ENCODE results near the gene ITIH2.
A peak's percentile ranks its signal among the peaks of the same experiment; 100 is the strongest.

The ITIH2 gene

GRCh38 chr10:7752251-7752650 lies 49.1 kb downstream of the ITIH2 start:
- Histone ChIP-seq H3K4me2 (ENCODE audit: low read depth, low read length) (no peak overlapping the region), H3F3A (ENCODE audit: insufficient read depth, low read length) (no peaks in the 10 kb centered on the region), H3K27me3 (replicated peaks; ENCODE audit: insufficient read depth, low read length) (no peaks in the 10 kb centered on the region), H3K79me2 (ENCODE audit: low read length) (no peaks in the 10 kb centered on the region), H4K20me1 (ENCODE audit: insufficient read depth, low read length) (no peaks in the 10 kb centered on the region), H3K27ac (ENCODE audit: low read length) (no peak overlapping the region), H2AFZ (ENCODE audit: low read length) (no peak overlapping the region), H3K36me3 (replicated peaks; ENCODE audit: insufficient read depth, low read length) (no peaks in the 10 kb centered on the region), H3K9me3 (replicated peaks; ENCODE audit: insufficient read depth, low read length) (no peaks in the 10 kb centered on the region), H3K4me3 (ENCODE audit: low read length) (no peak overlapping the region), H3K9ac (ENCODE audit: low read length) (no peak overlapping the region), H3K4me1 (ENCODE audit: low read length) (no peaks in the 10 kb centered on the region), H3K9me2 (replicated peaks; ENCODE audit: insufficient read depth, low read length) (no peaks in the 10 kb centered on the region)
- TF ChIP-seq EZH2phosphoT487 (IDR thresholded peaks at IDR 0.05; ENCODE audit: low read length): no peak
- TF ChIP-seq EZH2 (optimal IDR thresholded peaks at IDR 0.05; ENCODE audit: low read depth, low read length): no peak
- TF ChIP-seq, protein P1, sequence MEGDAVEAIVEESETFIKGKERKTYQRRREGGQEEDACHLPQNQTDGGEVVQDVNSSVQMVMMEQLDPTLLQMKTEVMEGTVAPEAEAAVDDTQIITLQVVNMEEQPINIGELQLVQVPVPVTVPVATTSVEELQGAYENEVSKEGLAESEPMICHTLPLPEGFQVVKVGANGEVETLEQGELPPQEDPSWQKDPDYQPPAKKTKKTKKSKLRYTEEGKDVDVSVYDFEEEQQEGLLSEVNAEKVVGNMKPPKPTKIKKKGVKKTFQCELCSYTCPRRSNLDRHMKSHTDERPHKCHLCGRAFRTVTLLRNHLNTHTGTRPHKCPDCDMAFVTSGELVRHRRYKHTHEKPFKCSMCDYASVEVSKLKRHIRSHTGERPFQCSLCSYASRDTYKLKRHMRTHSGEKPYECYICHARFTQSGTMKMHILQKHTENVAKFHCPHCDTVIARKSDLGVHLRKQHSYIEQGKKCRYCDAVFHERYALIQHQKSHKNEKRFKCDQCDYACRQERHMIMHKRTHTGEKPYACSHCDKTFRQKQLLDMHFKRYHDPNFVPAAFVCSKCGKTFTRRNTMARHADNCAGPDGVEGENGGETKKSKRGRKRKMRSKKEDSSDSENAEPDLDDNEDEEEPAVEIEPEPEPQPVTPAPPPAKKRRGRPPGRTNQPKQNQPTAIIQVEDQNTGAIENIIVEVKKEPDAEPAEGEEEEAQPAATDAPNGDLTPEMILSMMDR (IDR thresholded peaks at IDR 0.05; ENCODE audit: low read length): no peak
- no peak for DNase-seq

- H3K4me2 ChIP-seq (ENCODE audit: low read depth, low read length): no peak overlapping the region
- no peak for TF ChIP-seq EZH2phosphoT487 (IDR thresholded peaks at IDR 0.05; ENCODE audit: low read length)
- TF ChIP-seq, protein P1 (IDR thresholded peaks at IDR 0.05; ENCODE audit: low read length): no peak
- TF ChIP-seq EZH2 (optimal IDR thresholded peaks at IDR 0.05; ENCODE audit: low read depth, low read length): no peak
- H3K9me2 ChIP-seq (replicated peaks; ENCODE audit: insufficient read depth, low read length): no peaks in the 10 kb centered on the region
- H4K20me1 ChIP-seq (ENCODE audit: insufficient read depth, low read length): no peaks in the 10 kb centered on the region
- no peak overlapping the region for H3K9ac ChIP-seq (ENCODE audit: low read length)
- H3K9me3 ChIP-seq (replicated peaks; ENCODE audit: insufficient read depth, low read length): no peaks in the 10 kb centered on the region
- H3K79me2 ChIP-seq (ENCODE audit: low read length): no peaks in the 10 kb centered on the region
- H3F3A ChIP-seq (ENCODE audit: insufficient read depth, low read length): no peaks in the 10 kb centered on the region
- H2AFZ ChIP-seq (ENCODE audit: low read length): no peak overlapping the region
- no peaks in the 10 kb centered on the region for H3K27me3 ChIP-seq (replicated peaks; ENCODE audit: insufficient read depth, low read length)
- no peak overlapping the region for H3K27ac ChIP-seq (ENCODE audit: low read length)
- no peak for DNase-seq
- H3K36me3 ChIP-seq (replicated peaks; ENCODE audit: insufficient read depth, low read length): no peaks in the 10 kb centered on the region; the same call in 1 of the 2 replicates
- no peaks in the 10 kb centered on the region for H3K4me1 ChIP-seq (ENCODE audit: low read length)
- no peak overlapping the region for H3K4me3 ChIP-seq (ENCODE audit: low read length)
These were observed 52.0 kb downstream of the ITIH2 start for GRCh38 chr10:7755103-7755502.

DNA sequence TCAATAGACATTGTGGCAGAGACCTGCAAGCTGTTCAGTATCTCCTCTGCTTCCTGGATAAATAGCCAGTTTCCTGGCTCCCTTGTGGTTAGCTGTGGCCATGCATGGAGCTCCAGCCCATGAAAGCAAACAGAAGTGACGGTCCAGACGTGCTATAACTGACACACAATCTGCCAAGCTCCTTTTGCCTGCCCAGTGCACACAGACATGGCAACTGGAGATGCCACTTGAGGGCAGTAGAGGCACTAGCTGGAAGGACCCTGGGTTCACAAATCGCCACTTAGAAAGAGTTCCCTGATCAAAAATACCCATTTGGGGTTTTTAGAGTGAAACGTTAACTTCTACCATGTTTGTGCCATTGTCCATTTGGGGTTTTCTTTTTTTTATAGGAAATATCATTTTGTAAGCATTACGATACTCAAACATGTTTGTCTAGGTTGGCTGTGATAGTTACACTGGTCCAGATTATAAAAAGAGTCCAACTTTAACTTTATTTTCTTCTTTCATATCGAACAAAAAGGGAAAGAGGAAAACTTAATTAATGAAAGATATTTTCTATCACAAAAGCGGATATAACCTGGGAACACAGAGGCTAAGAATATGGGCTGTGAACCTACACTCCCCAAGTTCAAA lies 53.4 kb downstream of the ITIH2 start:
- H3K9ac ChIP-seq (ENCODE audit: low read length): no peak overlapping the region
- no peaks in the 10 kb centered on the region for H3K27me3 ChIP-seq (replicated peaks; ENCODE audit: insufficient read depth, low read length)
- H3K36me3 ChIP-seq (replicated peaks; ENCODE audit: insufficient read depth, low read length): no peaks in the 10 kb centered on the region; the same call in 1 of the 2 replicates
- no peaks in the 10 kb centered on the region for H4K20me1 ChIP-seq (ENCODE audit: insufficient read depth, low read length)
- no peak overlapping the region for H3K27ac ChIP-seq (ENCODE audit: low read length)
- H3K4me1 ChIP-seq (ENCODE audit: low read length): no peaks in the 10 kb centered on the region
- no peaks in the 10 kb centered on the region for H3K9me3 ChIP-seq (replicated peaks; ENCODE audit: insufficient read depth, low read length)
- H3K4me3 ChIP-seq (ENCODE audit: low read length): no peak overlapping the region
- no peaks in the 10 kb centered on the region for H3K9me2 ChIP-seq (replicated peaks; ENCODE audit: insufficient read depth, low read length)
- H3K79me2 ChIP-seq (ENCODE audit: low read length): no peaks in the 10 kb centered on the region
- no peak overlapping the region for H3K4me2 ChIP-seq (ENCODE audit: low read depth, low read length)
- no peak for TF ChIP-seq EZH2phosphoT487 (IDR thresholded peaks at IDR 0.05; ENCODE audit: low read length)
- TF ChIP-seq, protein P1 (IDR thresholded peaks at IDR 0.05; ENCODE audit: low read length): peak; percentile 45
- DNase-seq: peak; percentile 35
- no peaks in the 10 kb centered on the region for H3F3A ChIP-seq (ENCODE audit: insufficient read depth, low read length)
- no peak overlapping the region for H2AFZ ChIP-seq (ENCODE audit: low read length)
